GM12878 (cell line): ENCODE results near the gene ANK2. TPM values are rescaled to one million over a fixed set of nuclear protein-coding genes. Genes with fewer than 3 reads are reported as not detected.

Source experiments
- ATAC-seq: fragments of 200-7000 bp; cut with Tn5 transposase; 3 replicates; pipeline ENCODE4 v1.9.1; 2020; ENCODE audit warnings: mild to moderate bottlenecking, moderate library complexity
- BruUV-seq: library from RNA; stranded (reverse); fragments of 400-500 nt; replicated peaks from 2 replicates; lab custom pipeline; 2021; lab: Mats Ljungman, UMichigan
- CTCF ChIA-PET: fragments of 300-600 bp; sonication (Branson Sonifier 250); formaldehyde crosslinking; extraction: SDS; loops from one replicate; lab custom pipeline; 2021; ENCODE audit warnings: inconsistent platforms; lab: Yijun Ruan, JAX
- POLR2A ChIA-PET: fragments of 350-600 bp; formaldehyde crosslinking; extraction: SDS; loops from one replicate; lab custom pipeline; 2021; ENCODE audit warnings: inconsistent platforms; lab: Charles Lee
- RAD21 ChIA-PET: fragments of 300-600 bp; sonication (Branson Sonifier 250); formaldehyde crosslinking; loops from one replicate; lab custom pipeline; 2023; ENCODE audit warnings: antibody characterized with exemption; ENCODE audit not compliant: unreplicated experiment; lab: Charles Lee
- SMC1A ChIA-PET: fragments of 300-600 bp; sonication (Branson Sonifier 250); formaldehyde crosslinking; loops from one replicate; lab custom pipeline; 2023; ENCODE audit not compliant: unreplicated experiment, uncharacterized antibody; lab: Charles Lee
- DNase-seq: peaks from one replicate; pipeline ENCODE4 v3.0.0-alpha.2; 2011; ENCODE audit warnings: low read depth, low spot score
- FAIRE-seq: peaks from 3 replicates; lab custom pipeline; 2011; peaks lifted over from hg19 to GRCh38; lab: Jason Lieb, UNC
- H2AFZ ChIP-seq: 2 replicates; pipeline ENCODE4 v1.6.0; 2011; ENCODE audit warnings: low read depth, low read length, control low read depth; ENCODE audit not compliant: control insufficient read depth
- H3K27ac ChIP-seq: 2 replicates; pipeline ENCODE4 v1.5.1; 2011; ENCODE audit warnings: control low read depth; ENCODE audit not compliant: control insufficient read depth, insufficient read depth
- H3K27me3 ChIP-seq, 2 experiments: replicated peaks in 1 of 2; 2 replicates each; pipeline versions ENCODE4 v1.6.0 to v1.6.1; 2011; ENCODE audit warnings: low read length in 1 of 2; ENCODE audit not compliant: control insufficient read depth in 2 of 2, insufficient read depth in 2 of 2
- H3K36me3 ChIP-seq, 2 experiments: 2 replicates each; pipeline ENCODE4 v1.5.1; 2011; ENCODE audit warnings: low read length in 1 of 2; ENCODE audit not compliant: control insufficient read depth in 2 of 2, insufficient read depth in 2 of 2
- H3K4me1 ChIP-seq: 2 replicates; pipeline ENCODE4 v1.6.1; 2011; ENCODE audit warnings: mild to moderate bottlenecking, low read length, moderate library complexity, mixed read lengths; ENCODE audit not compliant: control insufficient read depth, insufficient read depth
- H3K4me2 ChIP-seq: 2 replicates; pipeline ENCODE4 v1.6.0; 2011; ENCODE audit warnings: control low read depth; ENCODE audit not compliant: control insufficient read depth, insufficient read depth
- H3K4me3 ChIP-seq: fragments of 200-600 bp; sonication (generic); 2 replicates; pipeline ENCODE4 v1.5.1; 2016
- H3K79me2 ChIP-seq: 2 replicates; pipeline ENCODE4 v1.6.0; 2011; ENCODE audit warnings: low read length; ENCODE audit not compliant: control insufficient read depth, insufficient read depth
- H3K9ac ChIP-seq: 2 replicates; pipeline ENCODE4 v1.8.0; 2011; ENCODE audit warnings: low read length, control low read depth, mixed read lengths; ENCODE audit not compliant: control insufficient read depth, insufficient read depth
- H3K9me3 ChIP-seq: replicated peaks from 3 replicates; pipeline ENCODE4 v1.5.1; 2011; ENCODE audit warnings: mild to moderate bottlenecking, low read length; ENCODE audit not compliant: control insufficient read depth, insufficient read depth
- H4K20me1 ChIP-seq: 2 replicates; pipeline ENCODE4 v1.6.0; 2011; ENCODE audit not compliant: control insufficient read depth, insufficient read depth
- EP300 ChIP-seq, 2 experiments: fragments of 150-350 bp in 1 of 2; IDR thresholded peaks; 2 replicates each; pipeline ENCODE4 v1.6.1; 2011 to 2012; ENCODE audit warnings: low read depth in 2 of 2, low read length in 2 of 2, borderline replicate concordance in 1 of 2, improper control_type of control experiment in 1 of 2, inconsistent platforms in 1 of 2; ENCODE audit not compliant: control insufficient read depth in 1 of 2
- HDAC2 ChIP-seq: fragments of 200-600 bp; sonication (generic); IDR thresholded peaks from 2 replicates; pipeline ENCODE4 v1.6.1; 2017
- HDGF ChIP-seq: fragments of 450-650 bp; IDR thresholded peaks from 2 replicates; pipeline ENCODE4 v1.6.1; 2016; ENCODE audit warnings: antibody characterized with exemption
- IKZF2 ChIP-seq, 2 experiments: fragments of 450-650 bp; IDR thresholded peaks; 2 replicates each; pipeline ENCODE4 v1.6.1; 2017; ENCODE audit warnings: mild to moderate bottlenecking in 2 of 2, moderate library complexity in 2 of 2
- MEF2B ChIP-seq: fragments of 450-650 bp; IDR thresholded peaks from 2 replicates; pipeline ENCODE4 v1.6.1; 2018; ENCODE audit warnings: mild to moderate bottlenecking, moderate library complexity; ENCODE audit not compliant: partially characterized antibody, poor library complexity, severe bottlenecking
- RCOR1 ChIP-seq: conservative IDR thresholded peaks from 2 replicates; pipeline ENCODE4 v1.6.1; 2012; ENCODE audit warnings: low read depth, low read length, improper control_type of control experiment
- SIN3A ChIP-seq: IDR thresholded peaks from 2 replicates; pipeline ENCODE4 v1.6.1; 2012; ENCODE audit warnings: low read depth, low read length, improper control_type of control experiment
- SIX5 ChIP-seq: IDR thresholded peaks from 2 replicates; pipeline ENCODE4 v1.6.1; 2011; ENCODE audit warnings: mild to moderate bottlenecking, low read depth, low read length, moderate library complexity; ENCODE audit not compliant: severe bottlenecking
- SMC3 ChIP-seq: IDR thresholded peaks from 2 replicates; pipeline ENCODE4 v1.6.1; 2011; ENCODE audit warnings: low read length, improper control_type of control experiment, borderline replicate concordance
- SUPT20H ChIP-seq: IDR thresholded peaks from 2 replicates; pipeline ENCODE4 v1.6.1; 2011; ENCODE audit warnings: low read depth, mild to moderate bottlenecking, low read length, moderate library complexity, borderline replicate concordance; ENCODE audit not compliant: control insufficient read depth
- ZNF622 ChIP-seq: fragments of 450-650 bp; IDR thresholded peaks from 2 replicates; pipeline ENCODE4 v1.6.1; 2017; ENCODE audit warnings: mild to moderate bottlenecking, inconsistent platforms
- ZSCAN29 ChIP-seq: fragments of 450-650 bp; IDR thresholded peaks from 2 replicates; pipeline ENCODE4 v1.6.1; 2017; ENCODE audit warnings: mild to moderate bottlenecking, moderate library complexity
- WGBS: methylation state at CpG from one replicate; pipeline ENCODE4 v1.1.6; 2016; ENCODE audit warnings: low lambda C conversion rate; ENCODE audit not compliant: insufficient replicate concordance, insufficient coverage; ENCODE audit errors: missing lambda C conversion rate; 5-methylcytosine and 5-hydroxymethylcytosine counted together
- in situ Hi-C: fragments of 300-500 bp; cut with MboI; formaldehyde crosslinking; loops from 9 replicates; pipeline ENCODE4 v1.14.3; 2018; ENCODE audit warnings: mixed read lengths
- intact Hi-C: fragments of 100-400 bp; cut with micrococcal nuclease; formaldehyde crosslinking; loops from one replicate; pipeline ENCODE4 v1.14.2; 2022; ENCODE audit not compliant: unreplicated experiment
- polyA plus RNA-seq, 11 experiments: library from polyadenylated mRNA; depleted of rRNA in 4 of 11; unstranded in 6 of 11; stranded (reverse) in 5 of 11; fragments of >200 nt; fragmentation: Nextera tagmentation in 4 of 11; fragmentation: Illumina TruSeq in 1 of 11; extraction: Ambion mirVana in 4 of 11; extraction: Trizol in 1 of 11; gene quantifications; 1 replicate in 1 of 11; 2 replicates in 10 of 11; pipeline versions ENCODE4 v1.2.1 to v1.2.3, GENCODE V29; 2011 to 2016; ENCODE audit warnings: inconsistent platforms in 2 of 11, missing spikeins in 2 of 11, low read depth in 1 of 11
- total RNA-seq, 4 experiments: library from RNA; depleted of rRNA in 3 of 4; stranded (reverse); fragments of >200 nt in 3 of 4; fragmentation: Illumina TruSeq in 1 of 4; extraction: Trizol in 1 of 4; gene quantifications; 2 replicates each; pipeline versions ENCODE4 v1.2.1 to v1.2.3, GENCODE V29; 2013 to 2021
- TF ChIP-seq, protein P1 (sequence below): fragments of 450-650 bp; conservative IDR thresholded peaks from 2 replicates; pipeline ENCODE4 v1.6.1; 2017; ENCODE audit warnings: mild to moderate bottlenecking, moderate library complexity
- TF ChIP-seq, protein P2 (sequence below): IDR thresholded peaks from 2 replicates; pipeline ENCODE4 v1.6.1; 2011; ENCODE audit warnings: borderline replicate concordance, low read depth, mild to moderate bottlenecking, moderate library complexity, low read length; ENCODE audit not compliant: insufficient read depth, poor library complexity, severe bottlenecking

The ANK2 gene
- total and polyA plus RNA-seq, 10 of the 15 experiments (the other 5 are each of a cell fraction or from before 2014, with no cell fraction given): 1.6 to 13.0 (median 4.1) TPM

DNA sequence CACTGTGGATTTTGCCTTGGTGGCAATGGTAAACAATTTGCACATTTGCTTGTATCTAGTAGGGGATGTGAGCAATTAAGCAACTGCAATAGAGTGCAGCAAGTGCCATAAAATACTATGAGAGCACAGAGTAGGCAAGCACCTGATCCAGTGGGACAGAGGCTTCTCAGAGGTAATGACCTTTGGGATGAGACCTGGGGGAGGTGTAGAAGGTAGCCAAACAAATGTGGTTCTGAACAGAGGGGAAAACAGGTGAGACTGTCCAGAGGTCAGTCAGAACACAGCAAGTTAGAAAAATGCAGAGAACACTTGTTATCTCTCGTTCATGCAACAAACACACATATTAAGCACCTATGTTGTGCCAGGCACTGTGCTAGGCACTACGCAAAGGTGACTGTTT, 21.4 kb upstream of the ANK2 start:
- no peak for DNase-seq
- Histone ChIP-seq H3K9ac (no peak overlapping the region), H3K9me3 (no peaks in the 10 kb centered on the region), H3K27me3 (no peaks in the 10 kb centered on the region), H3K4me1 (no peaks in the 10 kb centered on the region), H3K4me3 (no peak overlapping the region), H4K20me1 (no peaks in the 10 kb centered on the region), H3K27ac (no peak overlapping the region), H3K4me2 (no peak overlapping the region), H3K36me3 (no peaks in the 10 kb centered on the region), H3K79me2 (no peaks in the 10 kb centered on the region), H2AFZ (no peak overlapping the region)
- ATAC-seq: no peak
- ChIA-PET CTCF (no interaction called here), SMC1A (interaction anchor here (1.2 kb wide), 1 partner anchor 14 kb away, joined by 4 read pairs; no protein-coding TSS in a partner anchor), RAD21 (no interaction called here), POLR2A (no interaction called here)
- in situ Hi-C loops: no loop called here
- intact Hi-C loops: no loop called here
- 83% methylated on average over 2 of the region's 2 CpGs for WGBS
- FAIRE-seq: no peak
- BruUV-seq: no TSS peak
- no peak for TF ChIP-seq SIN3A
- no peak for TF ChIP-seq HDAC2
- no peak for TF ChIP-seq SIX5
- no peak for TF ChIP-seq IKZF2 (IDR thresholded peaks at IDR 0.05)
- TF ChIP-seq HDGF: no peak
- TF ChIP-seq EP300 (IDR thresholded peaks at IDR 0.05; ENCODE audit: borderline replicate concordance in 1 of 2, control insufficient read depth in 1 of 2, low read depth in 2 of 2, low read length in 2 of 2): no peak
- no peak for TF ChIP-seq SUPT20H
- TF ChIP-seq, protein P1, sequence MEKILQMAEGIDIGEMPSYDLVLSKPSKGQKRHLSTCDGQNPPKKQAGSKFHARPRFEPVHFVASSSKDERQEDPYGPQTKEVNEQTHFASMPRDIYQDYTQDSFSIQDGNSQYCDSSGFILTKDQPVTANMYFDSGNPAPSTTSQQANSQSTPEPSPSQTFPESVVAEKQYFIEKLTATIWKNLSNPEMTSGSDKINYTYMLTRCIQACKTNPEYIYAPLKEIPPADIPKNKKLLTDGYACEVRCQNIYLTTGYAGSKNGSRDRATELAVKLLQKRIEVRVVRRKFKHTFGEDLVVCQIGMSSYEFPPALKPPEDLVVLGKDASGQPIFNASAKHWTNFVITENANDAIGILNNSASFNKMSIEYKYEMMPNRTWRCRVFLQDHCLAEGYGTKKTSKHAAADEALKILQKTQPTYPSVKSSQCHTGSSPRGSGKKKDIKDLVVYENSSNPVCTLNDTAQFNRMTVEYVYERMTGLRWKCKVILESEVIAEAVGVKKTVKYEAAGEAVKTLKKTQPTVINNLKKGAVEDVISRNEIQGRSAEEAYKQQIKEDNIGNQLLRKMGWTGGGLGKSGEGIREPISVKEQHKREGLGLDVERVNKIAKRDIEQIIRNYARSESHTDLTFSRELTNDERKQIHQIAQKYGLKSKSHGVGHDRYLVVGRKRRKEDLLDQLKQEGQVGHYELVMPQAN: no peak
- TF ChIP-seq ZSCAN29: no peak
- no peak for TF ChIP-seq RCOR1
- TF ChIP-seq MEF2B: no peak
- TF ChIP-seq, protein P2, sequence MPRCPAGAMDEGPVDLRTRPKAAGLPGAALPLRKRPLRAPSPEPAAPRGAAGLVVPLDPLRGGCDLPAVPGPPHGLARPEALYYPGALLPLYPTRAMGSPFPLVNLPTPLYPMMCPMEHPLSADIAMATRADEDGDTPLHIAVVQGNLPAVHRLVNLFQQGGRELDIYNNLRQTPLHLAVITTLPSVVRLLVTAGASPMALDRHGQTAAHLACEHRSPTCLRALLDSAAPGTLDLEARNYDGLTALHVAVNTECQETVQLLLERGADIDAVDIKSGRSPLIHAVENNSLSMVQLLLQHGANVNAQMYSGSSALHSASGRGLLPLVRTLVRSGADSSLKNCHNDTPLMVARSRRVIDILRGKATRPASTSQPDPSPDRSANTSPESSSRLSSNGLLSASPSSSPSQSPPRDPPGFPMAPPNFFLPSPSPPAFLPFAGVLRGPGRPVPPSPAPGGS: no peak
- TF ChIP-seq SMC3: no peak
- TF ChIP-seq ZNF622: no peak
